ENCODE results near the gene CDK3. TPM values are rescaled to one million over a fixed set of nuclear protein-coding genes. Genes with fewer than 3 reads are reported as not detected.
A peak's percentile ranks its signal among the peaks of the same experiment; 100 is the strongest.

CDK3 gene
- total RNA-seq, 1 experiment from 2014 or later, result 5.2 TPM

- no peak for DNase-seq
- BruUV-seq (replicated peaks), result no TSS peak
- POLR2A ChIA-PET, result interaction anchor here (0.6 kb wide), 1 partner anchor 116 kb away, joined by 5 read pairs; no protein-coding TSS in a partner anchor
- no peak overlapping the region for H3K4me3 ChIP-seq (ENCODE audit: low read depth, low read length)
- intact Hi-C loops (cut with micrococcal nuclease; ENCODE audit: unreplicated experiment), result loop anchor here (5.0 kb wide), 1 partner anchor 264 kb away; no protein-coding TSS in a partner anchor
- H3K36me3 ChIP-seq (ENCODE audit: control insufficient read depth, insufficient read depth, low read length), result no peaks in the 10 kb centered on the region
- no peak for TF ChIP-seq CTCF (IDR thresholded peaks at IDR 0.05; ENCODE audit: insufficient read depth in 1 of 2, low read depth in 1 of 2, low read length in 1 of 2, severe bottlenecking in 1 of 2, unreplicated experiment in 1 of 2)
- H3K4me1 ChIP-seq, result peaks cover 11% of the 10 kb centered on the region
- peaks cover 6% of the 10 kb centered on the region for H3K9me3 Mint-ChIP-seq (ENCODE audit: unreplicated experiment)
- H3K4me3 Mint-ChIP-seq (ENCODE audit: unreplicated experiment), result no peak overlapping the region
- H3K27me3 ChIP-seq (replicated peaks; ENCODE audit: control insufficient read depth, insufficient read depth, low read length), result no peaks in the 10 kb centered on the region
- H3K4me1 Mint-ChIP-seq (ENCODE audit: low read depth, unreplicated experiment), result peaks cover 12% of the 10 kb centered on the region
- peaks cover 4% of the 10 kb centered on the region for H3K36me3 Mint-ChIP-seq (ENCODE audit: insufficient read depth, unreplicated experiment)
- H3K27me3 Mint-ChIP-seq (ENCODE audit: insufficient read depth, unreplicated experiment), result no peaks in the 10 kb centered on the region
- H3K27ac Mint-ChIP-seq (ENCODE audit: unreplicated experiment), result no peak overlapping the region
- no peaks in the 10 kb centered on the region for H3K9me3 ChIP-seq
- CTCF ChIA-PET, result interaction anchor here (0.6 to 2.2 kb wide), 26 partner anchors 10 to 395 kb away, joined by 3 to 27 read pairs (median 4); partner anchors contain the start of genes FBF1, GALR2 and MRPL38
These were observed 12.8 kb downstream of the CDK3 start for GRCh38 chr17:76013377-76013932.

- CTCF ChIA-PET, result interaction anchor here (0.6 to 2.2 kb wide), 37 partner anchors 9 to 394 kb away, joined by 3 to 27 read pairs (median 4); partner anchors contain the start of genes EVPL, FBF1, GALR2 and MRPL38
- Mint-ChIP-seq H3K9me3 (ENCODE audit: unreplicated experiment) (peaks cover 6% of the 10 kb centered on the region), H3K27me3 (ENCODE audit: insufficient read depth, unreplicated experiment) (no peaks in the 10 kb centered on the region), H3K4me3 (ENCODE audit: unreplicated experiment) (no peak overlapping the region), H3K36me3 (ENCODE audit: insufficient read depth, unreplicated experiment) (peaks cover 4% of the 10 kb centered on the region), H3K27ac (ENCODE audit: unreplicated experiment) (no peak overlapping the region), H3K4me1 (ENCODE audit: low read depth, unreplicated experiment) (peaks cover 12% of the 10 kb centered on the region)
- POLR2A ChIA-PET, result interaction anchor here (0.6 to 1.0 kb wide), 3 partner anchors 15 to 155 kb away, joined by 3 read pairs; no protein-coding TSS in a partner anchor
- intact Hi-C loops (cut with micrococcal nuclease; ENCODE audit: unreplicated experiment), result loop anchor here (1.0 to 5.0 kb wide), 5 partner anchors 14 to 263 kb away; no protein-coding TSS in a partner anchor
- no TSS peak for BruUV-seq (replicated peaks)
- H3K4me1 ChIP-seq, result peaks cover 11% of the 10 kb centered on the region
- H3K4me3 ChIP-seq (ENCODE audit: low read depth, low read length), result no peak overlapping the region
- no peaks in the 10 kb centered on the region for H3K27me3 ChIP-seq (replicated peaks; ENCODE audit: control insufficient read depth, insufficient read depth, low read length)
- peak; percentile 88 to 92 for DNase-seq
- no peaks in the 10 kb centered on the region for H3K36me3 ChIP-seq (ENCODE audit: control insufficient read depth, insufficient read depth, low read length)
- peak; percentile 97 for TF ChIP-seq CTCF (IDR thresholded peaks at IDR 0.05; ENCODE audit: insufficient read depth in 1 of 2, low read depth in 1 of 2, low read length in 1 of 2, severe bottlenecking in 1 of 2, unreplicated experiment in 1 of 2)
- H3K9me3 ChIP-seq, result no peaks in the 10 kb centered on the region
These were observed 13.7 kb downstream of the CDK3 start for GRCh38 chr17:76014100-76014924.

GRCh38 chr17:76014925-76015261 lies 14.2 kb downstream of the CDK3 start:
- H3K4me1 ChIP-seq, result peaks cover 11% of the 10 kb centered on the region
- Mint-ChIP-seq H3K27ac (ENCODE audit: unreplicated experiment) (no peak overlapping the region), H3K4me3 (ENCODE audit: unreplicated experiment) (no peak overlapping the region), H3K4me1 (ENCODE audit: low read depth, unreplicated experiment) (peaks cover 16% of the 10 kb centered on the region), H3K9me3 (ENCODE audit: unreplicated experiment) (no peaks in the 10 kb centered on the region), H3K36me3 (ENCODE audit: insufficient read depth, unreplicated experiment) (peaks cover 8% of the 10 kb centered on the region), H3K27me3 (ENCODE audit: insufficient read depth, unreplicated experiment) (no peaks in the 10 kb centered on the region)
- no peaks in the 10 kb centered on the region for H3K27me3 ChIP-seq (replicated peaks; ENCODE audit: control insufficient read depth, insufficient read depth, low read length)
- DNase-seq, result no peak
- no TSS peak for BruUV-seq (replicated peaks)
- no peaks in the 10 kb centered on the region for H3K9me3 ChIP-seq
- intact Hi-C loops (cut with micrococcal nuclease; ENCODE audit: unreplicated experiment), result loop anchor here (1.0 to 5.0 kb wide), 5 partner anchors 14 to 262 kb away; no protein-coding TSS in a partner anchor
- no peak for TF ChIP-seq CTCF (IDR thresholded peaks at IDR 0.05; ENCODE audit: insufficient read depth in 1 of 2, low read depth in 1 of 2, low read length in 1 of 2, severe bottlenecking in 1 of 2, unreplicated experiment in 1 of 2)
- POLR2A ChIA-PET, result interaction anchor here (0.6 to 1.0 kb wide), 3 partner anchors 15 to 154 kb away, joined by 3 read pairs; no protein-coding TSS in a partner anchor
- H3K4me3 ChIP-seq (ENCODE audit: low read depth, low read length), result no peak overlapping the region
- CTCF ChIA-PET, result interaction anchor here (0.6 to 2.2 kb wide), 27 partner anchors 9 to 286 kb away, joined by 3 to 27 read pairs (median 5); partner anchors contain the start of genes EVPL, GALR2, MRPL38 and UBALD2
- no peaks in the 10 kb centered on the region for H3K36me3 ChIP-seq (ENCODE audit: control insufficient read depth, insufficient read depth, low read length)
